Hematopoietic multipotent progenitor cell treated with erythropoietin and hydrocortisone succinate and interleukin-3 and kit ligand, for 8 days (in vitro differentiated cells): ENCODE results near the gene C22orf31.

ENCODE experiments used
- DNase-seq: peaks from one replicate; pipeline ENCODE4 v3.0.0-alpha.2; 2015

The C22orf31 gene

DNA sequence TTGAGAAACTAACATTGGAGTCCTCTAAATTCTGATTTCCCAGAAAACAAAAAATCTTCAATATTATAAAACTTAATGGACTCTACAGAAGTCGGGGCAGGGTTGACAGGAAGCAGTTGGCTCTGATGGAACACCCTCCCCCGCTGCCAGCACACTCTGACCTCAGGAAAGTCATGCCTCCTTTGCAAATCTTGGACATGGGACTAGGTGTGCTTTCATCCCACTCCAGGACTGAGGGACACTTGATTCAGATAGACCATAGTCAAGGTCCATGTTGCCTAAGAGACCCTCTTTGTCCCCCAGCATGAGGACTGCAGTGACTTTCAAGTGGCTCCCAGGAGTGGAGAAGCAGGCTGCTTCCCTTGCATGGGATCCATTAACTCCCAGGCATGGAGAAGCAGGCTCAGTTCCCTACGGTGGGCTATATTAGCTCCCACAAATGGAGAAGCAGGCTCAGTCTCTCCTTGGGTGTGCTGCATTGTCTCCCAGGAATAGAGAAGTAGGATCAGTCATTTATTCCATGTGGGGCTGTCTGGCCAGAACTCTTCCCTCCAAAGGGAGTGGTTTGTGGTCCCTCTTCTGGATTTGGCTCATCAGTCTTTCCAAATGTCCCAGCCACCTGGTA, 38.3 kb downstream of the C22orf31 start:
- DNase-seq = no peak

DNA sequence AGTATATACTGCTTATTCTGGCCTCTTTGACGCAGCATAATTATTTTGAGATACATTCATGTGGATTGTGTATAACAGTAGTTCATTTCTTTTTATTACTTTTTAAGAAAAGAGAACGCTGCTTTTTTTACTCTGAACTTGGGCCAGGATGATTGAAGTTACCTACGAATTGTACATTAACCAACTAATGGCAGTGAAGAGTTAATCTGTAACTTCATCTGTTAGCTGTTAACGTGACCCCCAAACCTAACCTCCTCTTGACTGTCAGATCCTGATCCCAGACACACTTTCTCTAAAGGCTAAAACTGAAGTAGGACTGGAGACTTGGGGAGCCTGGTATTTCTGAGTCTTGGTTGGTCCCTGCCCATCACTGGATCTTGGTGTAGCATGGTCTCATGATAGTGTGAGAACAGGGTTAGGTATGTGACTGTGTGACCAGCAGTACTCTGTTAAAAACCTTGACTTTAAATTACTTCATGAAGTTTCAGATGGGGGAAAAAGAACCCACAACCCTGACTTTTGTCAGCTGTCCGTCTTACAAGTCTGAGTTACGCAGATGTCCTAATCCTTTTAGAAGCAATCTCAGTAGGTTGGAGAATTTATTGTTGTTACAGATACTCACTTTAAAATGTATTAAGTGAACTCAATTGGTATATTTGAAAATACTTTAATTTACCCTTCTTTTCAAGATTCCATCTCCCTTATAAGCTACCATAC, 39.4 kb downstream of the C22orf31 start:
- no peak for DNase-seq

DNA sequence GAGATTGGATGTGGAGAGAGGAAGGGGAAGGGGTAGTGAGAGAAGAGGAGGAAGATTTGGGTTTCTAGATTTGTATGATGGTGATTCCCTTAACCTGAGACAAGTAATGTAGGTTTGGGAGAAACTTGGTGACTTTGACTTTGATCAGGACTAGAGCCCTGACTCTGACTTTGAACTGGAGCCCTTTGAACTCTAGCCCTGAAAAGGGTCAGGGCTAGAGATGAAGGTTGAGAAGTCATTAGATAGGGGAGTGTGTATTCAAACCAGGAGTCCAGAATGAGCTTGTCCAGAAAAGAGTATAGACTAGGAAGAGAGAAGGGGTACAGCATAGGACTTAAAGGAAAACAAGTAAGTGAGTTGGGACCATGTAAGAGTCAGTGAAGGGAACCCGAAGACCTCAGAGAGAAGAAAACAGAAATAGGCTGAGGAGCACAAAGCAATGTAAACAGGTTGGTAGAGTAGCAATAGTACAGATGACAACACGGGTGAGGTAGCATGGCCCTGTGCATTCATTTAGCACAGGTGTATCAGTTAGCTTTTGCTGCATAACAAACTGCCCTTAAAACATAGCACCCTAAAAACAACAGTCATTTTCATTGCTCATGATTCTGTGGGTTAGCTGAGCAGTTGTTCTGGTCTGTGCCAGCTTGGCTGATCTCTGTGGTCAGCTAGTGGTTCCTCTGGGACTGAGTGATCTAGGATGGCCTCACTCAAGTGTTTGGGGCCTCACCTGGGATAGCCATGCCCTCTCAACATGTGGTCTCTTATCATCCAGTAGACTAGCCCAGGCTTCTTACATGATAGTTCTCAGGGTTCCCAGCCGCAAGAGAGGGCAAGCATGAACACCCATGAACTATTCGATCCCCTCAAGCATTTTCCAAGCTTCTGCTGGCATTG, 43.1 kb downstream of the C22orf31 start:
- DNase-seq = no peak

DNA sequence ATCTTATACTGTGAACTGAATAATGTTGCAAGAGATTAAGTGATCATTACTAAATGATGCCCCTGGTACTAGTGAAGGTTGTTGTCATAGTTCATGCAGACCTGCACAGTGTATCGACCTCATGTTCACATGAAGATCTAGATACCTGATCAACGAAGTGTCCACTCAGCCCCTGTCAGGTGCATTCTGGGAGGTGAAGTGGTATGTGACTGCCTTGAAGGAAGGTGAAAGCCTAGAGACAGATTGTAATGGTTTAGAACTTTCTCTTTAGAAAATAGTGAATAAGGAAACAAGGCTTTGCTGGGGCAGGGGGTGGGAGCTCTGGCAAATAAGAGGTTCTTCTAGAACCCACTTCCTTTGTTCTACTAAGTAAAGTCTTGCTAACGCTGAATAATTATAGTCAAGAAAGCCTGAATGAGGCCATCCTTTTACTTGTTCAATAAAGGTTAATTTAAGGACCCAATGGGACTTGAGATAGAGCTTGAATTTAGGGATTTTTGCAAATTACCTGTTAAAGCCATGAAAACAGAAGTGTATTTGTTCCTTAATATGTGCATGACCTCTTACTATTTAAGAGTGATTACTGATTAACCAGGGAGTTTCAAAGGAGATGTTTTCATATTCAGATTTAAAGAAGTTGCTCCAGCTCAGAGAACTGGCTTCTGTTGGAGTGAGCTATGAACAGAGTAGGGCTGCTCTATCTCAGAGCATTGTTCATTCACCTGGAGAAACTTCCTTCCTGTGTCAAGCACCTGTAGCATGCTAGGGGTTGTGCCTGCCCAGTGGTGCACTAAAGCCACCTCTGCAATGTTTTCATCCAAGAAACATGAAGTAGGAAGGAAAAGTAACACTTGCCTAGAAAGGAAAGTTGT, 45.3 kb downstream of the C22orf31 start:
- DNase-seq = no peak

DNA sequence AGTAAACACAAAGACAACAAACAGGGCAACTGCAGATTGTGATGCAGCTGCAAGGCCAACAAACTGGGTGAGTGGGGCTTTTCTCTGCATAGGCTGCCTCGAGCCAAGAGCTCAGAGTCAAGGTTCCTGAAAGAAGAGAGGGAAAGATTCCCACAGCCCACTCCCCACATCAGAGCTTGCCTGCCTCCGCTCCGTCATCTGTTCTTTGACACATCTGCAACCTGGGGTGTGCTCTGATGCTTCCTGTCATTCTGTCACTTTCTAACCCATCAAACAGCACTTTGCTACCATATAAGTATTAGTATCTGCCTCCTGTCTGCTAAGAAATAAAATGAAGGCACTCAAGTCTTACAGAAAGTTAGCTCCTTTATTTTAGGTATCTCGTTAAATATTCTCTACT, 46.9 kb downstream of the C22orf31 start:
- DNase-seq = no peak

DNA sequence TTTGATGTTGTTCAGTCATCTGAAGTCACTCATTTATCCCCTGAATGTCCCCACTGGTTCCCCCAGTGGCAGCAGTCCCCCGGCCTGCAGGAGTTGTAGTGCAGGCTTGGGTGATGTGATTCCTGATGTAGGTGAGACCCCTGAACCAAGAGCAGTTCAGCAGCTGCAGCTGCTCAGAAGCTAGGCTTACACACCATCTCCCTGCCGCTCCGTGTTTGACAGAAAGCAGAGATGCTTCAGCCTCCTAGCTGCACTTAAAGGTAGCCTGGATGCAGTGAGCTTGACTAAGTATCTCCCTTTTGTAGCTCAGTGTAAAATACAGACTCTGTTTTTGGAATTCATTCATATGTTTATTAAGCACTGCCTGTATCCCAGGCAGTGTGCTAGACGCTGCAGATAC, 47.3 kb downstream of the C22orf31 start:
- DNase-seq = no peak

DNA sequence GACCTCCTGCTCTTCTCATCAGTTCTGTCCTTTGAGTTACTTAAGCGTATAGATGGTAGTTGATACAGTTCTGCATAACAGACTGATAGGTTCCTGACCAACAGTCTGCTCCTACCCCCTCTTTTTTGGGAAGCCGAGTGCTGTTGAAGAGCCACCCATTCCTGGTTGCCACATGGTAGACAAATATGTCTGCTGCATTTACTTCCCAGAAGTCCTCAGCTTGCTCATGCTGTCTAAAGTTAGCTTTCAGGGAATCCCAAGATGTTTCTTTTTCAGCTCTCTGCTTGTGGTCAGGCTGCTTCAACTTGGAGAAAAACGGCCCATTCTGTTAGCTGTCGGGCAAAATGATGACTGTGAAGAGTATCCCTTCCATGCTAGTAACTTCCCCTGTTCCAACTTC, 48.7 kb downstream of the C22orf31 start:
- no peak for DNase-seq

DNA sequence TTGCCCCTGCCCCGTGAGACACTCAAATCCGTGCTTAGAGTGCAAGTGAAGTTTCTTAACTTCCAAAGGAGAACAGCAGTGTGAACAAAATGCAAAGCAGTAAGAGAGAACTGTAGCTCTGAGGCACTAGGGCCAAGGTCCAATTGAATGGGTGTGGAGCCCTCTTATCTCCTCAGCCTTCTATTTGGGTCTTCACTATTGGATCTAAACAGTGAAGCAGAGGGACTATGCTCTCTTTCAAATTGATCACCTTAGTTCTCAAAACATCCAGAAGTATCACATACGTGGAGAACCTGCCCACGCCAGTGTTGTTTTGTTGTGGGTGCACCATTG, 49.6 kb downstream of the C22orf31 start:
- DNase-seq = no peak

DNA sequence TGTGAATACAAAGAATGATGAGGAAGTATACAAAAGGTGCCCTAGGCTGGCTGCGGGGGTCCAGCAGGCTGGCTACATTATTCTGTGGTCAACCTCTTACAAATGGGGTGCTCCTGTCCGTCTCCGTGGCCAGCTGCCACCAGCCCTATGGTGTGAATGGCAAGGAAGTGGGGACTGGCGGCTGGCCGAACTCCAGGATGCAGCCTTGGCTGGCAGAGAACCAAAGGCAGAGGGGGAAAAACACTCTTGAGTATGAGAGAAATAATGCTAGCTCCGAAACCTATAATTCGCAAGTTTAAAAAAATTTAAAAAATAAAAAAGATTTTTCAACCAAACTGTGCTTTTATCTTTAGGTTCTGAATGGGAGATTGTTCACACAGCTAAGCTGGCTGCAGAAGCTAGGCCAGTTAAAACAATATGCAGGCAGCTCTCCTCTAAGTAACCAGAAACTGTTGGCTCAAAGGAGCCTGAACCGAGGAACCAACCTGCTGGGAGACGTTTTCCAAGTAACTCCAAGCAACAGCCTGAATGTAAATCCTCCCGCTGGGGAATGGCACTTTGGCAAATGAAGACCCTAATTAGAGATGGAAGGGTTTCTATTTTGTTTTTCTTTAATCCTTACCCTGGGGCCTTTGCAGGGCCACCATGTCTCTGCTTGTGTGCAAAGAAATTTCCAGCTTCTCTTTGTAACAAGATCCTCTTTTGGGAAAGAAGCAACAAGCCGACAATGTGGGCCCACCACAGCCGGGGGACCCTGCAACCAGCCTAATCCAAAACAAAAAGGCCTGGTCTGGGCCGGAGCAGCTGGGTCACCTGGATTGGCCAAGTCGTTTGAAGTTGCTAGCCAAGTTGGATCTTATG, 50.2 kb downstream of the C22orf31 start:
- no peak for DNase-seq

DNA sequence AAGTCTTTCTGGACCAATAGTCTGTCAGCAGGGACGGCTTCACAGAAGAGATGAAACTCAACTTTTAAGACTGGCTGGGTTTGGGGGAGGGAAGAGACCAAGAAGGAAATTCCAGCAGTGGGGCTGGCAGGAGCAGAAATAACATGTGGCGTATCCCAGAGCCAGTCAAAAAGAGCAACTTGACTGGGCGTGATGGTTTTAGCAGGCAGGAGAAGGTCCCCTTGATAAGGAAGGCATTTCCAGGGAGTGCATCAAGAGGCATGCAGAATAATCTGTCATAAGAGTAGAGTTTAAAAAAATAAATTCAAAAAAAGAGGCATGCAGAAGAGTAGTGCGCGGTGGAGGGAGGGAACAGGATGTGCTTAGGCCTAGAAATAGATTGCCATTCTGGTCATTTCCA, 52.5 kb downstream of the C22orf31 start:
- no peak for DNase-seq
